ENCODE data around the gene PIEZO2.

GRCh38 chr18:10950876-10951630 is 198.3 kb downstream of the PIEZO2 start:
- no peak for TF ChIP-seq REST (IDR thresholded peaks at IDR 0.05; ENCODE audit: insufficient read depth in 1 of 2, low read depth in 2 of 2, low read length in 1 of 2)
- TF ChIP-seq POLR2AphosphoS5 (IDR thresholded peaks at IDR 0.05; ENCODE audit: low read depth, low read length) = no peak

All from Panc1 (cell line).